ENCODE results near the gene ZNF804B. TPM values are rescaled to one million over a fixed set of nuclear protein-coding genes. Genes with fewer than 3 reads are reported as not detected.

ZNF804B gene
- total RNA-seq, 3 donors from 2014 or later (not counting 1 experiment from before 2014, with no cell fraction given): not detected

DNA sequence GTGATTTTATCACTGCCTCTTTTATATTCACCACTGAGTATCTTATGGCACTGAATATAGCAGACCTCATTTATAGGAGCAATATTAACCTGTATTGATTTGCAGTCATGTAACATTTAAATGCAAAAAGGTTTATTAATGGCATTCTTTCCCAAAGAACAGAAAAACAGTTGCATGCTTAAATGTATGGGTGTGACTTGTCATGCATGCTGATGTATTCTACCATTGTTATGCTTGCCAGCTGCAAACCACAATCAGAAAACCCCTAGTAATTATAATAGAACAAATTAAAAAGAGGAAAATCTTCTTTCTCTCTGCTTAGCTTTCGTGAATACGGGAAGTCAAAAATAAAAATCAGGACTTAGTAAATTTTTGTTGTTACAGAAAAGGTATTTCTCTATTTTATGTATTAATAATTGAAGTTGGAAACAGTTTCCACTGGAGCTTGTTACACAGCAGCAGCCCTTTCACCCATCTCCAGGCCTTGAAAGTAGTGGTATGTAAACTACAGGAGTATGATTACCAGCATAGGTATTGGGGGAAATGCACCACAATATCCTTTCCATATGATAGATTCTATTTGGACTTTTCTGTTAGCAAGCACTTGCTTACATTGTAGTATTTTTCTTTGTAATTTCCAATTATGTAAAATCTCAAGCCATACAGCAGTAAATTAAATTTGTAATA lies 183.5 kb downstream of the ZNF804B start:
- no peaks in the 10 kb centered on the region for H3K36me3 ChIP-seq (ENCODE audit: control insufficient read depth, insufficient read depth, low read length)
- TF ChIP-seq CTCF (IDR thresholded peaks at IDR 0.05): no peak
- H3K9me3 Mint-ChIP-seq: peaks cover 11 to 16% of the 10 kb centered on the region in 2 donors
- ATAC-seq (no peak), DNase-seq (no peak)
- H3K36me3 Mint-ChIP-seq: no peaks in the 10 kb centered on the region
- no peak overlapping the region for H3K4me3 Mint-ChIP-seq
- H3K27ac Mint-ChIP-seq: no peak overlapping the region
- no peaks in the 10 kb centered on the region for H3K27me3 ChIP-seq (ENCODE audit: control insufficient read depth, insufficient read depth, low read length)
- intact Hi-C loops (cut with micrococcal nuclease): no loop called here
- no peak overlapping the region for H3K4me3 ChIP-seq (ENCODE audit: low read length)
- H3K27ac ChIP-seq (ENCODE audit: low read length): no peak overlapping the region
- WGBS (ENCODE audit: insufficient coverage): no CpG with 5 or more reads among the region's 2 CpGs
- peaks cover 3% of the 10 kb centered on the region for H3K9me3 ChIP-seq (ENCODE audit: control insufficient read depth, insufficient read depth, low read length)
- no peaks in the 10 kb centered on the region for H3K4me1 Mint-ChIP-seq
- no peaks in the 10 kb centered on the region for H3K27me3 Mint-ChIP-seq (ENCODE audit: low read depth in 2 of 2)
- no peaks in the 10 kb centered on the region for H3K4me1 ChIP-seq (ENCODE audit: control insufficient read depth, insufficient read depth, low read length)

DNA sequence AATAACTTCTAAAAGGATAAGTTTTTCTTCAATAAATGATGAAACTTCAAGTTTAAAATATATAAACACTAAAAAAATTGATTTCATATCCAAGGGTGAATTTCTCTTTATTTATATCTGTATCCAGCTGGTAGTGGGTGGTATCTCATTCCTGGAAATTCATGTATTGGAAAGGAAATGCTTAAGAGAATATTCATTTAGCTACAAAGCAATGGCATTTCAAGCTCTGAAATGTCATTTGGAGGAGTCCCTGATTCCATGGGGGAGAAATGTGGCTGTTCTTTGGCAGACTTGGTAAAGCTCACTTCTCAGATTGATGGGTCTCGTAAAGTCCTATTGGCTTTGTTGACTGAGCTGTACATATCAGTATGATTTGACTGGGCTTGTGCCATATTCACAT lies 192.3 kb downstream of the ZNF804B start:
- no peak for ATAC-seq
- no peaks in the 10 kb centered on the region for H3K4me1 Mint-ChIP-seq
- no peak for TF ChIP-seq CTCF (IDR thresholded peaks at IDR 0.05)
- H3K36me3 ChIP-seq (ENCODE audit: control insufficient read depth, insufficient read depth, low read length): no peaks in the 10 kb centered on the region
- H3K9me3 Mint-ChIP-seq: peaks cover 3 to 11% of the 10 kb centered on the region in 2 donors
- H3K36me3 Mint-ChIP-seq: no peaks in the 10 kb centered on the region
- DNase-seq: no peak
- intact Hi-C loops (cut with micrococcal nuclease): no loop called here
- H3K4me3 Mint-ChIP-seq: no peak overlapping the region
- no peak overlapping the region for H3K4me3 ChIP-seq (ENCODE audit: low read length)
- no peak overlapping the region for H3K27ac ChIP-seq (ENCODE audit: low read length)
- no peaks in the 10 kb centered on the region for H3K27me3 Mint-ChIP-seq (ENCODE audit: low read depth in 2 of 2)
- no peaks in the 10 kb centered on the region for H3K27me3 ChIP-seq (ENCODE audit: control insufficient read depth, insufficient read depth, low read length)
- H3K9me3 ChIP-seq (ENCODE audit: control insufficient read depth, insufficient read depth, low read length): no peaks in the 10 kb centered on the region
- WGBS (ENCODE audit: insufficient coverage): 90% methylated on average over 1 of the region's 1 CpG
- H3K27ac Mint-ChIP-seq: no peak overlapping the region
- no peaks in the 10 kb centered on the region for H3K4me1 ChIP-seq (ENCODE audit: control insufficient read depth, insufficient read depth, low read length)

- Histone ChIP-seq H3K27me3 (ENCODE audit: control insufficient read depth, insufficient read depth, low read length) (no peaks in the 10 kb centered on the region), H3K27ac (ENCODE audit: low read length) (no peak overlapping the region), H3K4me3 (ENCODE audit: low read length) (no peak overlapping the region), H3K36me3 (ENCODE audit: control insufficient read depth, insufficient read depth, low read length) (no peaks in the 10 kb centered on the region), H3K4me1 (ENCODE audit: control insufficient read depth, insufficient read depth, low read length) (no peaks in the 10 kb centered on the region), H3K9me3 (ENCODE audit: control insufficient read depth, insufficient read depth, low read length) (no peaks in the 10 kb centered on the region)
- H3K27ac Mint-ChIP-seq: no peak overlapping the region
- no peak overlapping the region for H3K4me3 Mint-ChIP-seq
- intact Hi-C loops (cut with micrococcal nuclease): no loop called here
- H3K27me3 Mint-ChIP-seq (ENCODE audit: low read depth in 2 of 2): no peaks in the 10 kb centered on the region
- no peak for TF ChIP-seq CTCF (IDR thresholded peaks at IDR 0.05)
- no peaks in the 10 kb centered on the region for H3K4me1 Mint-ChIP-seq
- no peak for DNase-seq
- H3K9me3 Mint-ChIP-seq: peaks cover 5 to 8% of the 10 kb centered on the region in 2 donors
- no peak for ATAC-seq
- no peaks in the 10 kb centered on the region for H3K36me3 Mint-ChIP-seq
Observed at GRCh38 chr7:88964418-88964817, 204.9 kb downstream of the ZNF804B start.

GRCh38 chr7:88965371-88965770 lies 205.9 kb downstream of the ZNF804B start:
- Histone ChIP-seq H3K4me3 (ENCODE audit: low read length) (no peak overlapping the region), H3K27ac (ENCODE audit: low read length) (no peak overlapping the region), H3K9me3 (ENCODE audit: control insufficient read depth, insufficient read depth, low read length) (no peaks in the 10 kb centered on the region), H3K27me3 (ENCODE audit: control insufficient read depth, insufficient read depth, low read length) (no peaks in the 10 kb centered on the region), H3K4me1 (ENCODE audit: control insufficient read depth, insufficient read depth, low read length) (no peaks in the 10 kb centered on the region), H3K36me3 (ENCODE audit: control insufficient read depth, insufficient read depth, low read length) (no peaks in the 10 kb centered on the region)
- no peaks in the 10 kb centered on the region for H3K27me3 Mint-ChIP-seq (ENCODE audit: low read depth in 2 of 2)
- intact Hi-C loops (cut with micrococcal nuclease): no loop called here
- no peaks in the 10 kb centered on the region for H3K4me1 Mint-ChIP-seq
- no peak for DNase-seq
- no peak overlapping the region for H3K27ac Mint-ChIP-seq
- no peak overlapping the region for H3K4me3 Mint-ChIP-seq
- no peak for ATAC-seq
- H3K36me3 Mint-ChIP-seq: no peaks in the 10 kb centered on the region
- TF ChIP-seq CTCF (IDR thresholded peaks at IDR 0.05): no peak
- peaks cover 2 to 8% of the 10 kb centered on the region in 2 donors for H3K9me3 Mint-ChIP-seq
- WGBS (ENCODE audit: insufficient coverage): 69% methylated on average over 3 of the region's 4 CpGs
